ENCODE measurements around the gene PIK3C2A. TPM values are rescaled to one million over a fixed set of nuclear protein-coding genes. Genes with fewer than 3 reads are reported as not detected.
A peak's percentile ranks its signal among the peaks of the same experiment; 100 is the strongest.

The PIK3C2A gene
- total RNA-seq, 1 experiment from 2014 or later = 29.8 TPM

GRCh38 chr11:17211286-17211685 is 3.5 kb upstream of the PIK3C2A start:
- DNase-seq (ENCODE audit: low read depth) = no peak

GRCh38 chr11:17209939-17210245 is 2.1 kb upstream of the PIK3C2A start:
- no peak for DNase-seq (ENCODE audit: low read depth)

- peak; percentile 87 for DNase-seq (ENCODE audit: low read depth)
Observed at GRCh38 chr11:17208257-17208999, 642 bp upstream of the PIK3C2A start.

GRCh38 chr11:17206463-17206862 is 1.3 kb downstream of the PIK3C2A start:
- no peak for DNase-seq (ENCODE audit: low read depth)

GRCh38 chr11:17197431-17197898 is 10.3 kb downstream of the PIK3C2A start:
- DNase-seq (ENCODE audit: low read depth) = peak; percentile 65

GRCh38 chr11:17188675-17189074 is 19.1 kb downstream of the PIK3C2A start:
- DNase-seq (ENCODE audit: low read depth) = no peak

- DNase-seq (ENCODE audit: low read depth) = no peak
Observed at GRCh38 chr11:17186932-17187692, 20.7 kb downstream of the PIK3C2A start.

GRCh38 chr11:17185938-17186337 is 21.8 kb downstream of the PIK3C2A start:
- DNase-seq (ENCODE audit: low read depth) = no peak

- DNase-seq (ENCODE audit: low read depth) = no peak
Observed at GRCh38 chr11:17184882-17185587, 22.8 kb downstream of the PIK3C2A start.

GRCh38 chr11:17183836-17184235 is 23.9 kb downstream of the PIK3C2A start:
- no peak for DNase-seq (ENCODE audit: low read depth)

GRCh38 chr11:17179970-17180369 is 27.8 kb downstream of the PIK3C2A start:
- no peak for DNase-seq (ENCODE audit: low read depth)

- no peak for DNase-seq (ENCODE audit: low read depth)
Observed at GRCh38 chr11:17173332-17173731, 34.5 kb downstream of the PIK3C2A start.

- peak; percentile 24 for DNase-seq (ENCODE audit: low read depth)
Observed at GRCh38 chr11:17171916-17172315, 35.9 kb downstream of the PIK3C2A start.

GRCh38 chr11:17171343-17171742 is 36.4 kb downstream of the PIK3C2A start:
- DNase-seq (ENCODE audit: low read depth) = peak; percentile 60

- DNase-seq (ENCODE audit: low read depth) = no peak
Observed at GRCh38 chr11:17169876-17170275, 37.9 kb downstream of the PIK3C2A start.

GRCh38 chr11:17165247-17165890 is 42.4 kb downstream of the PIK3C2A start:
- no peak for DNase-seq (ENCODE audit: low read depth)

- peak; percentile 42 for DNase-seq (ENCODE audit: low read depth)
Observed at GRCh38 chr11:17164361-17165246, 43.2 kb downstream of the PIK3C2A start.

- DNase-seq (ENCODE audit: low read depth) = no peak
Observed at GRCh38 chr11:17163736-17164135, 44.0 kb downstream of the PIK3C2A start.

- DNase-seq (ENCODE audit: low read depth) = no peak
Observed at GRCh38 chr11:17163291-17163690, 44.5 kb downstream of the PIK3C2A start.

- DNase-seq (ENCODE audit: low read depth) = no peak
Observed at GRCh38 chr11:17162376-17162775, 45.4 kb downstream of the PIK3C2A start.

GRCh38 chr11:17161515-17161914 is 46.3 kb downstream of the PIK3C2A start:
- DNase-seq (ENCODE audit: low read depth) = no peak
